GOT3 (cell line): ENCODE data around the gene CACNA1C.

Source experiments
- DNase-seq: peaks from one replicate; lab custom pipeline; 2025; ENCODE audit warnings: mixed read lengths; lab: John Stamatoyannopoulos, UW

Gene CACNA1C

GRCh38 chr12:2198542-2198941 lies 145.8 kb downstream of the CACNA1C start:
- no peak for DNase-seq

- DNase-seq: no peak
These were observed 153.2 kb downstream of the CACNA1C start for GRCh38 chr12:2205996-2206395.

- DNase-seq: no peak
These were observed 156.2 kb downstream of the CACNA1C start for GRCh38 chr12:2208837-2209635.

- no peak for DNase-seq
These were observed 158.3 kb downstream of the CACNA1C start for GRCh38 chr12:2211119-2211518.

- DNase-seq: no peak
These were observed 159.8 kb downstream of the CACNA1C start for GRCh38 chr12:2212537-2212936.

- DNase-seq: no peak
These were observed 160.4 kb downstream of the CACNA1C start for GRCh38 chr12:2212971-2213869.

GRCh38 chr12:2214411-2214810 lies 161.6 kb downstream of the CACNA1C start:
- DNase-seq: no peak

GRCh38 chr12:2215709-2216560 lies 163.1 kb downstream of the CACNA1C start:
- no peak for DNase-seq

- DNase-seq: no peak
These were observed 165.9 kb downstream of the CACNA1C start for GRCh38 chr12:2218706-2219105.

GRCh38 chr12:2221030-2221621 lies 168.3 kb downstream of the CACNA1C start:
- DNase-seq: no peak

GRCh38 chr12:2222691-2223090 lies 169.9 kb downstream of the CACNA1C start:
- no peak for DNase-seq

- DNase-seq: no peak
These were observed 172.2 kb downstream of the CACNA1C start for GRCh38 chr12:2224961-2225360.

- no peak for DNase-seq
These were observed 172.9 kb downstream of the CACNA1C start for GRCh38 chr12:2225696-2226095.

- no peak for DNase-seq
These were observed 173.9 kb downstream of the CACNA1C start for GRCh38 chr12:2226641-2227040.

- no peak for DNase-seq
These were observed 174.6 kb downstream of the CACNA1C start for GRCh38 chr12:2227360-2227759.

- DNase-seq: no peak
These were observed 175.7 kb downstream of the CACNA1C start for GRCh38 chr12:2228535-2228934.

GRCh38 chr12:2229661-2230539 lies 177.1 kb downstream of the CACNA1C start:
- DNase-seq: no peak

- no peak for DNase-seq
These were observed 178.3 kb downstream of the CACNA1C start for GRCh38 chr12:2231011-2231595.

GRCh38 chr12:2231956-2232355 lies 179.2 kb downstream of the CACNA1C start:
- DNase-seq: no peak

GRCh38 chr12:2233034-2233433 lies 180.2 kb downstream of the CACNA1C start:
- DNase-seq: no peak
